ENCODE data around the gene MLKL.
"Not testable (repeated sequence)": the region's sequence is repeated elsewhere in the genome, so short reads cannot be mapped to it uniquely, and the experiment has no call there.

The MLKL gene

GRCh38 chr16:74731853-74732477 is 31.3 kb upstream of the MLKL start:
- no peak for DNase-seq

- no peak for DNase-seq
Observed at GRCh38 chr16:74729783-74730683, 29.4 kb upstream of the MLKL start.

- DNase-seq: no peak
Observed at GRCh38 chr16:74727903-74728302, 27.2 kb upstream of the MLKL start.

GRCh38 chr16:74726716-74727115 is 26.1 kb upstream of the MLKL start:
- DNase-seq: peak; percentile 57

GRCh38 chr16:74725651-74726455 is 25.2 kb upstream of the MLKL start:
- DNase-seq: no peak

- DNase-seq: no peak
Observed at GRCh38 chr16:74724820-74725549, 24.3 kb upstream of the MLKL start.

GRCh38 chr16:74723256-74723655 is 22.6 kb upstream of the MLKL start:
- DNase-seq: no peak

GRCh38 chr16:74722156-74722555 is 21.5 kb upstream of the MLKL start:
- DNase-seq: not testable (repeated sequence)

GRCh38 chr16:74721716-74722115 is 21.1 kb upstream of the MLKL start:
- no peak for DNase-seq

- DNase-seq: peak; percentile 35
Observed at GRCh38 chr16:74720579-74720978, 19.9 kb upstream of the MLKL start.

- DNase-seq: no peak
Observed at GRCh38 chr16:74718741-74719610, 18.3 kb upstream of the MLKL start.

- DNase-seq: no peak
Observed at GRCh38 chr16:74718140-74718539, 17.5 kb upstream of the MLKL start.

- no peak for DNase-seq
Observed at GRCh38 chr16:74717367-74717766, 16.7 kb upstream of the MLKL start.

GRCh38 chr16:74716355-74716754 is 15.7 kb upstream of the MLKL start:
- no peak for DNase-seq

- no peak for DNase-seq
Observed at GRCh38 chr16:74713876-74714275, 13.2 kb upstream of the MLKL start.

- no peak for DNase-seq
Observed at GRCh38 chr16:74713325-74713724, 12.7 kb upstream of the MLKL start.

GRCh38 chr16:74711938-74712337 is 11.3 kb upstream of the MLKL start:
- DNase-seq: no peak

GRCh38 chr16:74710401-74710800 is 9.7 kb upstream of the MLKL start:
- DNase-seq: no peak

- peak; percentile 87 for DNase-seq
Observed at GRCh38 chr16:74709441-74709877, 8.8 kb upstream of the MLKL start.

GRCh38 chr16:74700116-74700437 is 585 bp downstream of the MLKL start:
- peak; percentile 65 for DNase-seq

- DNase-seq: peak; percentile 50
Observed at GRCh38 chr16:74699666-74700065, 996 bp downstream of the MLKL start.

- DNase-seq: peak; percentile 22
Observed at GRCh38 chr16:74698222-74698621, 2.4 kb downstream of the MLKL start.
